Measurements from ENCODE around the gene NTRK2. TPM values are rescaled to one million over a fixed set of nuclear protein-coding genes. Genes with fewer than 3 reads are reported as not detected.

Gene NTRK2
- total RNA-seq, 2 experiments from 2014 or later, result 0.02 TPM; not detected in 1

DNA sequence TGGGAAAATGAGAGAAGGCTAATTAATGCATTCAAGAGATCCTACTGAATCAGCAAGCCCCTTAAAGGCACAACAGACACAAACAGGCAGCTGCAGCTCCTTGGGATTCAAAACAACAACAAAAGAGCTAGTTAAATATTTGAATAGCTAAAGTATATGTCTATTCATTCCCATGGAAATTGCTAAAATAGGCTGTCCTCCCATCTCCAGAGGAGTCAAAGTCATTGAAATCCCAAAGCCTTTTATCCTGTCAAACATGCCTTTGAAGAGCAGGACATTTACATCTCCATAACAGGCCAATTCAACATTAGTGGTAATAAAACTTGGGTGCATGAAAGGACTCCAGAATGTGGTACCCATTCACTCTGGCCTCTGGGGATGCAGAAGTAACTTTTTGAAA lies 177.4 kb downstream of the NTRK2 start:
- no peaks in the 10 kb centered on the region for H3K36me3 Mint-ChIP-seq
- no peak for DNase-seq
- no peak overlapping the region for H3K4me3 Mint-ChIP-seq
- no peak overlapping the region for H3K27ac Mint-ChIP-seq
- peaks cover 5% of the 10 kb centered on the region for H3K27me3 Mint-ChIP-seq
- H3K4me1 Mint-ChIP-seq, result no peaks in the 10 kb centered on the region
- no peaks in the 10 kb centered on the region for H3K9me3 Mint-ChIP-seq

DNA sequence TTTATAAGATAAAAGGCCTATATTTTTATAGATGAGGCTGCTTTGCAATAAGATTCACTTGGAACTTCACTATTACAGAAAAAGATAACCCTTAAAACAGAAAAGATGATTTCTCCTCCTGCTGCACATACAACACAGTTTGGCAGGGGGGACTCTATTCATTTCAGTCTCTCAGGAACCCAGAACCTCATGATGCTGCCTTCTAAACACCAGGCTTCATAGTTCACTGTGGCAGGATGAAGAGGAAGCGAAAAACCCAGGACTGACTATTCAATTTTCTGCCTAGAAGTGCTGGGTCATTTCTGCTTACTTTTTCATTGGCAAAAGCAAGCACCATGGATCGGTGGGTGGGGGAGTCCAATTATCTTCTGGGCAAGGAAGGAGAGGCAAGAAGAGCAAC lies 179.5 kb downstream of the NTRK2 start:
- Mint-ChIP-seq H3K27ac (no peak overlapping the region), H3K4me3 (no peak overlapping the region), H3K36me3 (no peaks in the 10 kb centered on the region), H3K27me3 (peaks cover 5% of the 10 kb centered on the region), H3K9me3 (no peaks in the 10 kb centered on the region), H3K4me1 (no peaks in the 10 kb centered on the region)
- no peak for DNase-seq

DNA sequence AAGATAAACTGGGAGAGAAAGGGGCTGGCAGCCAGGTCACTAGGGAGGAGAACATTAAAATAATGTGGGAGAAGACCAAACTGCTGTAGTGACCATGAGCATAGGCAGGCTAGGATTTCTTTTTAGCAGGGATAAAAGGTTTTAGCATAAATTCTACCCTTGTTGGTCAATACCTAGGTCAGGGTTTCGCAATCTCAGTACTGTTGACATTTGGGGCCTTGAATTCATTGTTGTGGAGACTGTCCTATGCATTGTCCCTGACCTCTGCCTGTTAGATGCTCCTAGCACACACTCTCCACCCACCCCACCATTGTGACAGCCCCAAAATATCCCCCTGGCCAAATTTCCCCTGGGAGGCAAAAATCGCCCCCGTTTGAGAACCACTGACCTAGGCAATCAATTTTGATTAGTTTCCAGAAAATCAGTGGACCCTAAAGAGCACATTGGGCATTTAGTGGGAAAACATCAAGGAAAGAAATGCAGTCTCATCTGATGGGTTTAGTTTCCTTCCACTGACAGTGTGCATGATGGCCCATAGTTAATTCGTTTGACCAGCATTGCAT lies 181.4 kb downstream of the NTRK2 start:
- no peaks in the 10 kb centered on the region for H3K9me3 Mint-ChIP-seq
- peaks cover 8% of the 10 kb centered on the region for H3K27me3 Mint-ChIP-seq
- no peaks in the 10 kb centered on the region for H3K36me3 Mint-ChIP-seq
- no peak for DNase-seq
- H3K27ac Mint-ChIP-seq, result no peak overlapping the region
- H3K4me1 Mint-ChIP-seq, result no peaks in the 10 kb centered on the region
- no peak overlapping the region for H3K4me3 Mint-ChIP-seq

DNA sequence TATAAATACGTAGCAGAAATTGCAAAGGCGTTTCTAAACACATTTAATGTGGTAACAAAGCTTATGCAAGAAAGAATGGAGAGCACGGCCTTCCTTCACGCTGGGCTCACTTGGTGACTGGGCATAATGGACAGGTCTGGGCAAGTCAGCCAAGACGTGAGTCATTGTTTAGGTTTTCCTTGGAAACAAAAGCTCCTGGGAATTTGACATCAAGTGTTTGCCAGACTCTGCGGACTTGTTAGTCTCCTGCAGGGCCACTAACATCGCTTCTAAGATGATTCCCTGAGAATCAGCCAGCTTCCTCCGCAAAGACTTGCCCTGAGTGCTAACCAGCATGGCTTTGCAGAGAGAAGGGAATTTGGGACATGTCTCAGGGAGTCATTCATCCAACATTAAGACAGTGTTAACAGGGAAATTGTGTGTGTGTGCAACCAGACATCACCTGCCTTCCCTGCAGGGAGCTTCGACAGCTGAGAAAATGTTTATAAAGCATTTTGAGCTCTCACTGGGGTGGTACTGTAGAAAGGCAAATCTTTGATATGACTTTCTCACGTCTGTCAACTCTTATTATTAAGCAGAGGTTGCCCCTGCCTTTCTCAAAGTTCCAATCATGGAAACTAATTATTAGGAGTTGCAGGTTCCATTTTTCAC lies 182.5 kb downstream of the NTRK2 start:
- no peaks in the 10 kb centered on the region for H3K36me3 Mint-ChIP-seq
- DNase-seq, result no peak
- H3K27me3 Mint-ChIP-seq, result peaks cover 10% of the 10 kb centered on the region
- H3K27ac Mint-ChIP-seq, result no peak overlapping the region
- H3K9me3 Mint-ChIP-seq, result no peaks in the 10 kb centered on the region
- no peak overlapping the region for H3K4me3 Mint-ChIP-seq
- no peaks in the 10 kb centered on the region for H3K4me1 Mint-ChIP-seq

DNA sequence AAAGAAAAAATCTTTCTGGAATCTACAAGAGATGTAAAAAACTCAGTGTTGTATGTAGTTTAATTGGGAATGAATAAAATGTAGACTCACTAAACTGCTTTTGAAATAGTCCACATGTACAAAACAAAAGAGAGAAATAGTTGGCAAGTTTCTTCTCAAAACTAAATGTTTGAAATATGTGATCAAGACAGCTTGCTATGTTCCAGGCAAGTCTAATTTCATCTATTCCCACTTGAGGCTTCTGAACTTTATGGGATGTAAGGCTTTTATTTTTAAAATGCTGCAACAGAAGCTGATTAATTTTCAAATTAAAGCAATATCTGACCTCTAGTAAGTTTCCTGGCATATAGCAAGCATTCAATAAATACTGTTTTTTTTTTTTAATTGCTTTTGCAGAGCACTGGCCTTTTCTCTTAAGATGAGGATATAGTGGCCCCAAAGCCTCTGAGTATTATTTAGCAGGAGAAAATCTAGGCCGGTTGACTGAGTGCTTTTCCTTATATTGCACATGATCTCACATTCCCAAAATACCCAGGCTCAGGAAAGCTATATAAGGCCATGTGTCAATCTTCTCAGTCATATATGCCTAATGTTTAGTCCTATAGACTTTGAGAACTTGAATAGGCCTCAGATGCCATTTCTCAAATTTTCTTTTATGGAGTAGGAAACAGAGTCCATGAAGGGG lies 183.2 kb downstream of the NTRK2 start:
- no peak overlapping the region for H3K4me3 Mint-ChIP-seq
- H3K27me3 Mint-ChIP-seq, result peaks cover 14% of the 10 kb centered on the region
- no peaks in the 10 kb centered on the region for H3K36me3 Mint-ChIP-seq
- H3K9me3 Mint-ChIP-seq, result no peaks in the 10 kb centered on the region
- no peaks in the 10 kb centered on the region for H3K4me1 Mint-ChIP-seq
- DNase-seq, result no peak
- no peak overlapping the region for H3K27ac Mint-ChIP-seq

DNA sequence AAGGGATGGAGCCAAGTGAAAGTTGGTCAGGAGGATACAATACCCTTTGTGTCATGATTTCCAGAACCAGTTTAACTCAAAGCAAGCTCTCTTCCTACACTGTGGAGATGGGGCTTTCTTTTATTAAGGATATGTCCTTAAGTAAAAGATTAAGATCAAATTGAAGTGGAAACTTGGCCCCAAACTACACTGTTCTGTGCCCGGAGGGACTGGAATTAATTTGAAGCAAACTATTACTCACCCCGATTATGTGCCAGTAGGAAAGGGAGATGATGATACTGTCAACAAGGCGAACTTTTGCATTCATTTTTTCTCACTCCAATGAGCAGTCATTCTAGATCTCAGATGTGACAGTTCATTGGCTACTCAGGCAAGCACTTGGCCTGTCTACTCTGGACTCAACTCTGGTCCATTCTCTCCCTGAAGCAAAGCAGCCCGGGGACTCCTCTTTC lies 186.7 kb downstream of the NTRK2 start:
- H3K36me3 Mint-ChIP-seq, result no peaks in the 10 kb centered on the region
- DNase-seq, result no peak
- H3K9me3 Mint-ChIP-seq, result no peaks in the 10 kb centered on the region
- no peak overlapping the region for H3K27ac Mint-ChIP-seq
- peaks cover 9% of the 10 kb centered on the region for H3K27me3 Mint-ChIP-seq
- no peaks in the 10 kb centered on the region for H3K4me1 Mint-ChIP-seq
- no peak overlapping the region for H3K4me3 Mint-ChIP-seq

DNA sequence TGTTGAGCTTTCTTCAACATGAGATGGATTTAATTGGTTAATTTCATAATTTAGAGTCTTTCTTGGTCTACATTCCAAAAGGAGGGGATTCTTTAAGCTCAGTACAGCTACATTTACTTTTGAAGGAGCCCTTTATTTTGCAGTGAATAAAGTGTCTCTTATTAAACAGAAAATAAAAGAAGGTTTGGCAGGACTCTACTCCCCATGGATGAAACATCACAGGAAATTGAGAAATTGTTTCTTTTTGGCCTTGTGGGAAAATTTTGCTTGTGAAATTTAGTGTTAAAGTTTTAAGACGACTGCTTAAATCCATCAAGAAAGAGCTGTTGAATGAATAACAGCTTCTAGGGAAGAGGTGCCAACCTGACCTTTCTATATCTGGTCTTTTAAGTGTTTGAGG lies 187.7 kb downstream of the NTRK2 start:
- no peak for DNase-seq
- Mint-ChIP-seq H3K4me3 (no peak overlapping the region), H3K27me3 (peaks cover 9% of the 10 kb centered on the region), H3K9me3 (no peaks in the 10 kb centered on the region), H3K4me1 (no peaks in the 10 kb centered on the region), H3K27ac (no peak overlapping the region), H3K36me3 (no peaks in the 10 kb centered on the region)

DNA sequence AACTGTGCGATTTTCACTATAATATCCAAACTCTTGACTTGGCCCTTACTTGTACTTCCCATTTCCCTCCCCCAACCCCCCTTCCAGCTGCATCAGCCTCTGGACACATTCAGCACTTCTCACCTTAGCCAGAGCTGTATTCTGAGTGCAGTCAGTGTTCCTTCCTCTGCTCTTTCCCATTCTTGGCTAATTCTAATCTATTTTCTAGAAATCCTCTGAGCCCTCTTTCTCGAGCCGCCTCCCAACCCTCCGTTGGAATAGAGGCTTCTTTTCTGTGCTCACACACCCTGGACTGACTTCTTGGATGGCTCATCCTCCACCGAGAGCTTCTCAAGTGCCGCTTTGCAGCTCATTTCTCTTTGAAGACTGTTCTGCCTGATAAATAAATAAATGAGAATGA lies 188.8 kb downstream of the NTRK2 start:
- DNase-seq, result no peak
- Mint-ChIP-seq H3K36me3 (no peaks in the 10 kb centered on the region), H3K4me3 (no peak overlapping the region), H3K9me3 (no peaks in the 10 kb centered on the region), H3K27me3 (peaks cover 9% of the 10 kb centered on the region), H3K4me1 (no peaks in the 10 kb centered on the region), H3K27ac (no peak overlapping the region)

DNA sequence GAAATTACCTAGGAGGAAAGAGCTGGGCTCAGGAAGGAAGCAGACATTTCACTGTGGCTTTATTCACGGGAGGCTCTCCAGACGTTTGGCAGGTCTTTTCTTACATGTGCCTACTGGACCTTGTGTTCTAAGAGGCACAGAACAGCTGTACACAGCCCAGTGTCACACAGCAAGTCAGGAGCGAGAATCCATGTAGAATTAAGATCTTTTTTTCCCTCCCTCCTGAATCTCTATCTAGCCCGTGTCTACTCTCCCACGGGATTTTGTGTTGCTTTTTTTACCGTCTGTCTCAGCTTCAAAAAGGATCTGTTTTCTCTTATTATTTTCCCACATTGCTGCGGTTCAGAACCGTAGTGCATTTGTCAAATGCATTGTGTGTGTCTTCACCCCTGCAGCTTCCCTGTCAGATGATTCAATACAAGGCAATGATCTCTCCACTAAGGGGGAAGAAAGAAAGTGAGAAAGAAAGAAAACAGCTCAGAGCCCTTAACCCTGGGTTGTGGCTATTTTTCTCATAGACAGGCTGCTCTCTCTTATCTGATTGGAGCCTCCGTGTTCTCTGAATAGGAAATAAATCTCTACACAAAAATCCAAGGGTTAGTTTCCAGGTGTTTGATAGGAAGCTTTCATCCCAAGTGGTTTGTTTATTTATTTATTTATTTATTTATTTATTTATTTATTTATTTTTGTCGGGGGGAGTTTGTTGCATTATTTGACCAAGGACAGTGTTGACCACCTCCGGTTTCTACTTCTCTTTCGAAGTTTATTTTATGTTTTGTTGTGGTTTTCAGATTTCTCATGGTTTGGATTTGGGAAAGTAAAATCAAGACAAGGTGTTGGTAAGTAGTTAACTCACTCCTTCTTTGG lies 191.0 kb downstream of the NTRK2 start:
- H3K9me3 Mint-ChIP-seq, result no peaks in the 10 kb centered on the region
- H3K36me3 Mint-ChIP-seq, result no peaks in the 10 kb centered on the region
- H3K4me3 Mint-ChIP-seq, result no peak overlapping the region
- no peak overlapping the region for H3K27ac Mint-ChIP-seq
- no peaks in the 10 kb centered on the region for H3K4me1 Mint-ChIP-seq
- H3K27me3 Mint-ChIP-seq, result peaks cover 9% of the 10 kb centered on the region
- DNase-seq, result no peak

DNA sequence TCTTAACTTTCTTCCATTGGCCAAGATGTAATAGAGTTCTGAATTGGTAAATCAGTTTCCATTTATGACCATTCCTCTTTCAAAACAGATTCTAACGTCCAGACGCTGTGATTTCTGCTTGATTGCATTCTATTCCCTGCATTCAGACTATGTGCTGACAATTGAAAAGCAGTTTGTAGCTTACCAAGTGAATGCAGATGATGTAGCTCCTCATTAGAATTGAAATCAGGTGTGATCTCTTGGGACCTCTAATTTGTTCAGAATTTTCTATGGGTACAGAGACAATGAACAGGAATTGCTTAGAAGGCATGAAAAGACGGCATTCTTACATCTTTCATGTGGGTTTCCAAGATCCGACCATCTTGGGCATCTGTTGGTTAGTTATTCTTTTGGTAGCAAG lies 191.9 kb downstream of the NTRK2 start:
- no peak overlapping the region for H3K4me3 Mint-ChIP-seq
- H3K36me3 Mint-ChIP-seq, result no peaks in the 10 kb centered on the region

DNA sequence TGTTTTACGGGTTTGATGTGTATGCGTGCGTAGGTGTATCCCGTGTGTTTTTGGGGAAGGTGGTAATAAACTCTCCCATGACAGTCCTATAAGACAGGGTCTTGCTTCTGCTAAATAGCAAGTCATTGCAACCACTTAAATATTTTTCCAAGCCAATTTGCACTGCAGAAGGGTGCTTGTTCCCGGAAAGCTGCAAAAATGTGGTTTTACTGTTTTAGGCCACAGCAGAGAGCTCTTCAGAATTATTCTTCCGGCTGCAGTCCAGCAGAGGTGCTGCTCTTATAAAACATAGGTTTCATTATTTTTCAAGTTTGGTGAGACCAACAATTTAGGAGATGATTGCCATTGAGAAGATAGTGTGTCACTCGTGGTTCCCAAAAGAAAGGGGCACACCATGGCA lies 192.8 kb downstream of the NTRK2 start:
- H3K27me3 Mint-ChIP-seq, result peaks cover 4% of the 10 kb centered on the region
- no peak overlapping the region for H3K4me3 Mint-ChIP-seq
- H3K36me3 Mint-ChIP-seq, result no peaks in the 10 kb centered on the region
- no peaks in the 10 kb centered on the region for H3K9me3 Mint-ChIP-seq
- no peaks in the 10 kb centered on the region for H3K4me1 Mint-ChIP-seq
- no peak overlapping the region for H3K27ac Mint-ChIP-seq
- DNase-seq, result no peak

More for the DNA sequence above, 191.9 kb downstream of the NTRK2 start:
- H3K27me3 Mint-ChIP-seq, result peaks cover 9% of the 10 kb centered on the region
- DNase-seq, result no peak
- no peaks in the 10 kb centered on the region for H3K4me1 Mint-ChIP-seq
- H3K9me3 Mint-ChIP-seq, result no peaks in the 10 kb centered on the region
- no peak overlapping the region for H3K27ac Mint-ChIP-seq

DNA sequence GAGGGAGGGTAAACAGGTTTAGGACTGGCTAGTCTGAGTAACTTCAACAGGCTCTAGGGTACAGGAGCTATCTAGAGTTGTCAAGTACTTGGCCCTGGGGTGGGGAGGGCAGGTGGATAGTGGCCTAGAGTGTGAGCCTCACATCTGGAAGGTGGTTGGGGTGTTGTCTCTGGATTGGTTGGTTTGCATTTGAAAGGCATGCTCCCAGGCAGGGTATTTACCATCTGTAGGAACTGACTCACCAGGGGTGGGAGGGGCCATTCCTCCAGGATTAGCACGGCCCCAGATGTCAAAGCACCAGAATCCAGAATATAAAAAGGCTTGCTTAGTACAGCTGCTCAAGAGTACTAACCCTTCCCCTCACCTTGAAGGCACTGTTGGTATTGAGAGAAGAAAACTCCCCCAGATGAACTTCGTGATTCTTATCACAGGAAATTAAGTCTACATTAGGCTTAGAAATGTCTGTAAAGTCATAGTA lies 193.3 kb downstream of the NTRK2 start:
- Mint-ChIP-seq H3K27me3 (peaks cover 3% of the 10 kb centered on the region), H3K4me3 (no peak overlapping the region), H3K27ac (no peak overlapping the region), H3K4me1 (no peaks in the 10 kb centered on the region), H3K9me3 (no peaks in the 10 kb centered on the region), H3K36me3 (no peaks in the 10 kb centered on the region)
- DNase-seq, result no peak

DNA sequence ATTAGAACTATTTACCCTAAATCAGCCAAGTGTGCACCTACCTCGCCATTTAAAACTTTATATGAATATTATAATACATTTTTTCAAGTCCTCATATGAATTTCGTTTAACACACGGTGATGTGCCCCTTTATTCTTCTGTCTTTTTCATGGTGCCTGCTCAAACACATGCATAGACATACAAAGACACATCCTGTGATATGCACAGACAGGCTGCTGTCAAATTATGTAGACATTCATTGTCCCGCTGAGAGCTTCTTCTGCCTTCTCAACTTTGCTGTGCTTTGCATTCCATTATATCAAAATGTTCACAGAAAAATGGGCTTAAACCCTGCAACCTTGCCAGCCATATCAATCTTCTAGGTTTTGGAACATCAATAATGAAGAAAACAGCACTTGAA lies 193.8 kb downstream of the NTRK2 start:
- H3K27ac Mint-ChIP-seq, result no peak overlapping the region
- no peak overlapping the region for H3K4me3 Mint-ChIP-seq
- H3K27me3 Mint-ChIP-seq, result peaks cover 3% of the 10 kb centered on the region
- no peaks in the 10 kb centered on the region for H3K9me3 Mint-ChIP-seq
- no peaks in the 10 kb centered on the region for H3K36me3 Mint-ChIP-seq
- no peak for DNase-seq
- H3K4me1 Mint-ChIP-seq, result no peaks in the 10 kb centered on the region

DNA sequence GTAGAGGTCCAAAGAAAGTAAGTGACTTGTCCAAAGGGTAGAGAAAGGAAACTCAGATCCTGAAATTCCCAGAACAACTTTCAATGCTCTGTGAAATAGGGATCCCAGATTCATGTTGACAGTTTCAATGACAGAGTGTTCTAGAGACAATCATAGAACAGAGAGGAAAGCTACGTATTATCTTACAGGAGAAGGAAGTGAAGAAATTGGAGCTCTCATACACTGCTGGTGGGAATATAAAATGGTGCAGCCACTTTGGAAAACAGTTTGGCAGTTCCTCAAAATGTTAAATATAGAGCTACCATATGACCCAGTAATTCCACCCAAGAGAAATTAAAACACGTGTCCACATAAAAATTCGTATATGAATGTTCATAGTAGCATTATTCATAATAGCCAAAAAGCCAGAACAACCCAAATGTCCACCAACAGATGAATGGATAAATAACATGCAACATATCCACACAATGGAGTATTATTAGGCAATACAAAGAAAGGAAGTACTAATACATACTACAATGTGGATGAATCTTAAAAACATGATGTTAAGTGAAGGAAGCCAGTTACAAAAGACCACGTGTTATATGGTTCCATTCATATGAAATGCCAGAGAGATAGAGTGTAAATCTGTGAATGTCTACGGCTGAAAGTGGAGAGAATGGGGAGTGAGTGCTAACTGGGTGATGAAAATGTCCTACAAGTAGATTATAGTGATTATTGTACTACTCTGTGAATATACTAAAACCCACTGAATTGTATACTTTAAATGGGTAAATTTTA lies 197.1 kb downstream of the NTRK2 start:
- Mint-ChIP-seq H3K4me3 (no peak overlapping the region), H3K27ac (no peak overlapping the region), H3K27me3 (peaks cover 3% of the 10 kb centered on the region), H3K4me1 (no peaks in the 10 kb centered on the region), H3K9me3 (no peaks in the 10 kb centered on the region), H3K36me3 (no peaks in the 10 kb centered on the region)
- DNase-seq, result no peak
